ENCODE measurements around the gene SNAP25.

The SNAP25 gene

DNA sequence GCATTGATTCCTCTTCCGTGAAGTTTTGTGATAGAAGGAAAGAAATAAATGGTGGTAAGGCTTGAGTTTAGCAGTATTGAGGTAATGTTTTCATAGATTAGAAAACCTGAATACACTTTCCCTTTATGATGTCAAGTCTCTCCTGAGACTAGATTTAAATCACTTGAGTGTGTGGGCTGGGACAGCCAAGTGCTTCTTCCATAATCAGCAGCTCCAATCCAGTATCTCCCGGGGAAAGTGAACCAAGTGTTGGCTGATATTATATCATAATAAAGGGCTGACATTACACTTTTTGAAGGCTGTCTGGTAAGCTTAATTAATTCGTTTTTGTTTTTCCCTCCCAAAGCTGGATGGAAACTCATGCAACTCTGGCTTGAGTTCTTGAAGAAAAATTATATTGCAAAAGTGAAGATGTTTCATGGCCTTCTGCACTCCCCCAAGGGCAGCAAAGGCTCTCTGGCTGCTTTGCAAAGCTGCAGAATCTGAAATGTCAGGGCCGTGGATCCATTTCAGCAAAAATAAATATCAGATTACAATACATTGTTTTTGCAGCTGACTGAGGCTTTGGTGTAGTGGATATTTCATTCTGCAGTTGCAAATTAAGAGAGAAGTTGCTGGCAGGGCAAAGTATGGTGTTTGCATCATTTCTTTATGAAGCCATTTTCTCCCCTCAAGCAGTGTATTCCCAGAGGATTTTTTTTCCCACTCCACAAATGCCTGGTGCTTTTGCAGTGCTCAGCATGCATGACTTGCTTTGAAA is 114.2 kb downstream of the SNAP25 start:
- Mint-ChIP-seq H3K36me3 (no peaks in the 10 kb centered on the region), H3K4me3 (no peak overlapping the region), H3K9me3 (no peaks in the 10 kb centered on the region), H3K27me3 (peaks cover 1% of the 10 kb centered on the region), H3K27ac (no peak overlapping the region), H3K4me1 (no peaks in the 10 kb centered on the region)
- ATAC-seq (ENCODE audit: low read depth) (no peak), DNase-seq (ENCODE audit: low spot score in 2 of 2) (no peak)

DNA sequence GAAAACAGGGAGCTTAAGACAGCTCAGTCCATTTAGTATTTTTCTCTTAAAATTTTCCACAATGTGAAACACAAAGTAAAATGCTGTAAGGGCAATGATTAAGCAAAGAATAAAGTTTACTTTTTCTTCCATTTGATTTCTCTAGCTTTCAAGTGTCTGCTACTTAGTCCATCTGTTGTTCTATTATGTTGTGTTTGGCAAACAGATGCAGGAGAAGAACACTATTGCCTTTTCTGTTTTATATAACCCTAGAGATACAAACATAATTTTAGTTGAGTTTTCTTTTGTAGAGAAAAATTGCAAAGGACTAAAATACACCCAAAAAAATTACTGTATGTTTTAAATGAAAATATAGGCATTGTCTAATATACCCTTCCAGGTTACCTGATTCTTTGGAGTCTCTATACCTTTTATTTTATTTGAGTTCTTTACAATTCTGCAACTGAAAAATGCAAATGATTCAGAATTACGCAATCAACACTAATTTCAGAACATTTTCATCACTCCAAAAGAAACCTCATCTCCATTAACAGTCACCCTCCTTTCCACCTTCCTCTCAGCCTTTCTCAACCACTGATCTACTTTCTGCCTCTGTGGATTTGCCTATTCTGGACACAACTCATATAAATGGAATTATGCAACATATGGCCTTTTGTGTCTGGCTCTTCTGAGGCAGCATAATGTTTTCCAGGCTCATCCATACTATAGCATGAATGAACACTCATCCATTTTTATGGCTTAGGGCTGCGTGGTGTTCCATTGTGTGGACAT is 118.5 kb downstream of the SNAP25 start:
- H3K27me3 Mint-ChIP-seq, result peaks cover 1% of the 10 kb centered on the region
- H3K36me3 Mint-ChIP-seq, result no peaks in the 10 kb centered on the region
- ATAC-seq (ENCODE audit: low read depth) (no peak), DNase-seq (ENCODE audit: low spot score in 2 of 2) (no peak)
- H3K4me3 Mint-ChIP-seq, result no peak overlapping the region
- no peaks in the 10 kb centered on the region for H3K4me1 Mint-ChIP-seq
- H3K27ac Mint-ChIP-seq, result no peak overlapping the region
- no peaks in the 10 kb centered on the region for H3K9me3 Mint-ChIP-seq

DNA sequence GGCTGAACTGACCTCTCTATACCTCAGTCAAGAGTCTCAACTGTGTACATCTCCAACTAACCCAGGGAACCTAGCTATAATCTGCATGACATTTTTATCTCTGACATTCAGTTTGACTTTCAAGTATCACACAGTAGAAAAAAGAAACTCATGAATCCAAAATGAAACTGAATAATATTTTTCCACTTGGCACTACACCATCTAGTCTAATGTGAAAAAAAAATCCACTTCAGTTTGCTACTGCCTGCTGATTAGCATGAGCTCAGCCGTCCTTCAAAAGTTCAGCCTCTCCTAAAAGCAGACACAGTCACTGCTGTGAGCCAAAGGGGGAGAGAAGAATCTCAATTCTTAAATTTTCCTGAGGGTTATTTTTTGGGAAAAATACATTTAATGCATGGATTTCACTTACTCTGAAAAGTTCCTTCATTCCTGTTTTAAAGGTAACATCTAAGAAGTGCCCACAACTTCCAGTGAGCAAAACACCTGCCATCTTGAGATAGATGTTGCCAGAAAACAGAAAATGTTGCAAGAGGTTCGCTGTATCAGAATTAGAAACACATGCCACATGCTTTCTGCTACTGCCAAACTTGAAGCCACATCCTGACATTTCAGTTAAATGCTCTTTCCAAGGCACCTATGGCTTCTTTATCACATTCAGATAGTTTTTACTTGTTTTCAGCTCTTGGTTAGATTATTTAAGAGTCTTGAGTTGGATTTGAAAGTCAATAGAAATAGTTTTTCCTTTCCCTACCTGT is 120.0 kb downstream of the SNAP25 start:
- no peak for ATAC-seq (ENCODE audit: low read depth)
- H3K27ac Mint-ChIP-seq, result no peak overlapping the region

DNA sequence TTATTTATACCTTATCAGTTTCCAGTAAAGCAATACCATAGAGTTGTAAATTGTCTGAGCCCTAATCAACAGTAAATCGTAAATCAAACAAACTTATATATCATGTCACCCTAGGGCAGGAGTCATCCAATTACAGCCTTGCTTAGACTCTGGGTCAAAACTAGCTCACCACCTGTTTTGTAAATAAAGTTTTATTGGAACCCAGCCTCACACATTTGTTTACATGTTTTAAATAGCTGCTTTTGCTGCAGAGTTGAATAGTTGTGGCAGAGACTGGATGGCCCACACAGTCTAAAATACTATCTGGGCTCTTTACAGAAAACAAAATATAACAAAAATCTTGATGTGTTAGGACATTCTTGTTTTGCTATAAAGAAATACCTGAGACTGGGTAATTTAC is 121.0 kb downstream of the SNAP25 start:
- DNase-seq (ENCODE audit: low spot score in 2 of 2) (no peak), ATAC-seq (ENCODE audit: low read depth) (no peak)
- no peak overlapping the region for H3K4me3 Mint-ChIP-seq
- no peak overlapping the region for H3K27ac Mint-ChIP-seq
- no peaks in the 10 kb centered on the region for H3K4me1 Mint-ChIP-seq
- H3K9me3 Mint-ChIP-seq, result no peaks in the 10 kb centered on the region
- no peaks in the 10 kb centered on the region for H3K36me3 Mint-ChIP-seq
- H3K27me3 Mint-ChIP-seq, result no peaks in the 10 kb centered on the region

More for the DNA sequence above, 120.0 kb downstream of the SNAP25 start:
- Mint-ChIP-seq H3K9me3 (no peaks in the 10 kb centered on the region), H3K27me3 (no peaks in the 10 kb centered on the region), H3K4me1 (no peaks in the 10 kb centered on the region), H3K4me3 (no peak overlapping the region), H3K36me3 (no peaks in the 10 kb centered on the region)
- no peak for DNase-seq (ENCODE audit: low spot score in 2 of 2)

DNA sequence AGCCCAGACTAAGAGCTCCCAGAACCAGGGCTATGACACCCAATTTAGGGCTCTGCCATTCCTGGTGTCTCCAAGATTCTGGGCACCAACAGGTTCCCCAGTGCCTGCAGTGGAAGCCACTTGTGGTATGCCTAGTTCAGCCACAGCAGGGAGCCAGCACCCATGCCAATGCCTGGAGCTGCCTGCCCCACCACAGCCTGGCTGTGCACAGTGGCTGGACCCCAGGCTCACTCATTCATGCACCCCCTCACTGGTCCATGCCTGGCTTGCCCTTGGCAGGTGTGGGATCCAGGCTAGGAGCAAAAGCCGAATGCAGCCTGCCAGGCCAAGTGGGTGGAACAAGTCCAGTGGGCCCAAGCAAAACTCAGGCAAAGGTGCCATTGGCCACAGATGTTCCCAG is 123.5 kb downstream of the SNAP25 start:
- no peaks in the 10 kb centered on the region for H3K36me3 Mint-ChIP-seq

DNA sequence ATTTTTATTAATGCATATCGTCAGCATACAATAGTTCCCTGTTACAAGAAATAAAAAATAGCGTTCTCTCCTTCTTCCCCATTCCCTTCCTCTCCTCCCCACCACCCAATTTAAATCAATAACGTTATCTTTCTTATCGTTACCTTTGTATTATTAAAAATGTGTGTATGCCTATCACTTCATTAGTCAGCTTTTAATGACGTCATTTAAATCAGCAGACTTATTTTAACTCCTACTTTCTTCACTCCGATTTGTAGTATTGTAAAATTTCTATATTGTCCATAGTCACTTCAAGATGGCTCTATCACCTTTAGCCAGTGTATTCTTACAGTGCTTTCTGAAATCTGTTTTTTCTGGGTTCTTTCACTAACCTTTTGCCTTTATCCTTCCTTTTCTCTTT is 126.3 kb downstream of the SNAP25 start:
- H3K9me3 Mint-ChIP-seq, result no peaks in the 10 kb centered on the region
- ATAC-seq (ENCODE audit: low read depth), result no peak
- no peak overlapping the region for H3K4me3 Mint-ChIP-seq
- no peak for DNase-seq (ENCODE audit: low spot score in 2 of 2)
- no peaks in the 10 kb centered on the region for H3K27me3 Mint-ChIP-seq
- no peak overlapping the region for H3K27ac Mint-ChIP-seq
- H3K4me1 Mint-ChIP-seq, result no peaks in the 10 kb centered on the region
- H3K36me3 Mint-ChIP-seq, result no peaks in the 10 kb centered on the region

More for the DNA sequence above, 123.5 kb downstream of the SNAP25 start:
- H3K4me3 Mint-ChIP-seq, result no peak overlapping the region
- ATAC-seq (ENCODE audit: low read depth) (no peak), DNase-seq (ENCODE audit: low spot score in 2 of 2) (no peak)
- H3K27me3 Mint-ChIP-seq, result no peaks in the 10 kb centered on the region
- no peaks in the 10 kb centered on the region for H3K9me3 Mint-ChIP-seq
- no peaks in the 10 kb centered on the region for H3K4me1 Mint-ChIP-seq
- no peak overlapping the region for H3K27ac Mint-ChIP-seq

DNA sequence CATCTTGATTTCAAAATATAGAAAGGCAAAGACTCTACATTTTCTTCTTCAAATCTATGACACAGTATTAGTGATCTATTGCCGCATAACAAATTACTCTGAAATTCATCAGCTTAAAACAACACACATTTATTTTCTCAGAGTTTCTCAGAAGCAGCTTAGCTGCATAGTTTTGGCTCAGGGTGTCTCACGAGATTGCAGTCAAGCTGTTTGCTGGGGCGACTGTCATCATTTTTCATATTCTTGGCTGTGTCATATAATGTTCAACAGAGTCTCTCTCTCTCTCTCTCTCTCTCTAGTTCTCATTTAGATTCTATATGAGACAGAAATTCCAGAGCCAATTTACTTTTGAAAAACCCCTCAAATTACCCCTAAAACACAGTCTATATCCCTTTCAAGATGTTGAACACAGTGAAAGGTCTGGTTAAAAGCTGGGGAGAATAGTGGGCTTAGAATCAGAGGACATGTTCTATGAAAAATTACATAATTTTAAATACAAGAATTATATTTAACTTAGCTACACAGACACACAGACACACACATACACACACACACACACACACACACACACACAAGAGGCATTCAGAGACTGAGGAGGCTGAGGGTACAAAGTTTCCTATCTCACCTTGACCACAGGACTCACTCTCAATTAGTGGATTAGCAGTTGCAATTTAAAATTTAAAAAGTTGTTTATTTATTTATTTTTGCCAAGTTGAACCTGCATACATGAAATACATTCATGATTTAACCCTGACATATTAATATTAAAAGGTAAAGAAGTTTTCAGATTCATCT is 128.7 kb downstream of the SNAP25 start:
- no peaks in the 10 kb centered on the region for H3K36me3 Mint-ChIP-seq
- no peaks in the 10 kb centered on the region for H3K9me3 Mint-ChIP-seq
- no peak overlapping the region for H3K4me3 Mint-ChIP-seq
- DNase-seq (ENCODE audit: low spot score in 2 of 2) (no peak), ATAC-seq (ENCODE audit: low read depth) (no peak)
- H3K27me3 Mint-ChIP-seq, result no peaks in the 10 kb centered on the region
- no peak overlapping the region for H3K27ac Mint-ChIP-seq
- no peaks in the 10 kb centered on the region for H3K4me1 Mint-ChIP-seq

DNA sequence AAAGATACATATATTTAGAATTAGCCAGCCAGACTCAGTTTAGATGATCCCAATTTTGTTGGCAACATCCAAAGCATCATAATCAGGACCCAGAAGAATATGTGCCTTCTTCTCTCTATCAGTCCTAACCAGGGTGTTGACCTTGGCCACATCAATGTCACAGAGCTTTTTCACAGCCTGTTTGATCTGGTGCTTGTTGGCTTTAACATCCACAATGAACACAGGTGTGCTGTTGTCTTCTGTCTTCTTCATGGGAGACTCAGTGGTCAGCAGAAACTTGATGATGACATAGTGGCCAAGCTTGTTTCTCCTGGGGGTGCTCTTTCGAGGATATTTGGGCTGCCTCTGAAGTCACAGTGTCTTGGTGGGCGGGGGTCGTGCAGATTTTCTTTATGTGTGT is 130.5 kb downstream of the SNAP25 start:
- H3K9me3 Mint-ChIP-seq, result no peaks in the 10 kb centered on the region
- DNase-seq (ENCODE audit: low spot score in 2 of 2), result no peak
- no peaks in the 10 kb centered on the region for H3K36me3 Mint-ChIP-seq
- ATAC-seq (ENCODE audit: low read depth), result no peak
- H3K27me3 Mint-ChIP-seq, result peaks cover 2% of the 10 kb centered on the region
- H3K4me1 Mint-ChIP-seq, result no peaks in the 10 kb centered on the region
- no peak overlapping the region for H3K4me3 Mint-ChIP-seq
- H3K27ac Mint-ChIP-seq, result no peak overlapping the region

DNA sequence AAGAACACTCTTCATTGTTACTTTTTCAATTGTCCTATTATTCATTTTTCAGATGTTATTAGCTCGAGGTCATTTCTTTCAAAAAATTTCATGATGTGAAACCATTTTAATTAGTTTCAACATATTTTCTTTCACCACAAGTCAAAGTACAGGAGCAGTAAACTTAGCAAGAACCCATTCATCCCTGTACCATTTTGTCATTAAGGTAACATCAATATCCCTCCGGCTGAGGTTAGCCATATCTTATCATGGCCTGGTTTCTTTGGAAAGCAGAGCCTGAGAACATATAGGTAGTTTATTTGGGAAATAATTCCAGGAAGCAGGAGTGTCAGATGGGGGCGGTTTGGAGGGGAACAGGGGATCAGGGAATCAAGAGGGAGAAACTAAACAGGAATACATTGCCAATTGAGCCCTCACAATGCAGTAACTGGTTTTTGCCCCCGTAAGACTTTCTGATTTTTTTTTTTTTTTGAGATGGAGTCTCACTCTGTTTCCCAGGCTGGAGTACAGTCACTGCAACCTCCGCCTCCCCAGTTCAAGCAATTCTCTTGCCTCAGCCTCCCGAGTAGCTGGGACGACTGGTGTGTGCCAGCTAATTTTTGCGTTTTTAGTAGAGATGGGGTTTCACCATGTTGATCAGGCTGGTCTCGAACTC is 131.7 kb downstream of the SNAP25 start:
- Mint-ChIP-seq H3K27ac (no peak overlapping the region), H3K36me3 (no peaks in the 10 kb centered on the region), H3K9me3 (no peaks in the 10 kb centered on the region), H3K4me3 (no peak overlapping the region), H3K4me1 (no peaks in the 10 kb centered on the region), H3K27me3 (peaks cover 2% of the 10 kb centered on the region)
- DNase-seq (ENCODE audit: low spot score in 2 of 2) (no peak), ATAC-seq (ENCODE audit: low read depth) (no peak)

DNA sequence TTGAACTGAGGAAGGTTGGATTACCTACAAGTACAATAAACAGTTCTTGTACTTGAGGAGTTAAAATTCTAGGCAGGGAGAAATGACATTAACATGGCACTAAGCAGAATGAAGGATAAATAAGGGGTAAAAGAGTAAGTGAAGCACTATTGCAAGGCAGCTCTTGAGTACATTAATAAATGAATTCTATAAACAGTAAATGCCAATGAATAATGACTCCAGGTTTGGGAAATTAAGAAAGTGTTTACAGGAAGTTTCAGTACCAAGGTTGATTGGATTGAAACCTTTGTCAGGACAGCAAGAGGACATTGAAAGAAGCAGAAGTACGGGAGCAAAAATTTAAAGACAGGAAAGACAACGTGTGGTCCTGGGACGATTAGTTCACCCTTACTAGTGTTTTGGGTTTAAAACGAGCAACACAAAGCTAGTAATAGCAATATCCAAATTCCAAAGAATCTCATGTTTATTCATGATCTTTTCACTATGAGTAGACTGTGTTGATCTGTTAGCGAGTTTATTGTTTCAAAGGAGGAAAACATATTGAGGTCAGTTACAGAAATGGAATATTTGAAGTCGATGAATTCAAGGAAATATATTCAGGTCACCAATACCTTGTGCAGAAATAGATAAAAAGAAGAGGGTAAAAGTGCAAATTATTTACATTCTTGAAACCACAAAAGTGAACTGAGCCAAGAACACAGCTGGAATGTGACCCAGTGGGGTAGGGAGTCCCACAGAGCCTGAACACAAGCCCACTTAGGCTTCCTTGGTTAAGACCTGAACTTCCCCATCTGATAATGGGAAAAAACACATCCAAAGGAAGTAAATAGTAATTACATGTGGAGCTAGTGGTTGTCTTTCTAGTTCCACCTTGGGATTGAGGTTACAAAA is 134.5 kb downstream of the SNAP25 start:
- ATAC-seq (ENCODE audit: low read depth) (no peak), DNase-seq (ENCODE audit: low spot score in 2 of 2) (no peak)
- Mint-ChIP-seq H3K27ac (no peak overlapping the region), H3K36me3 (no peaks in the 10 kb centered on the region), H3K9me3 (peaks cover 2% of the 10 kb centered on the region), H3K4me3 (no peak overlapping the region), H3K4me1 (no peaks in the 10 kb centered on the region), H3K27me3 (peaks cover 4% of the 10 kb centered on the region)

DNA sequence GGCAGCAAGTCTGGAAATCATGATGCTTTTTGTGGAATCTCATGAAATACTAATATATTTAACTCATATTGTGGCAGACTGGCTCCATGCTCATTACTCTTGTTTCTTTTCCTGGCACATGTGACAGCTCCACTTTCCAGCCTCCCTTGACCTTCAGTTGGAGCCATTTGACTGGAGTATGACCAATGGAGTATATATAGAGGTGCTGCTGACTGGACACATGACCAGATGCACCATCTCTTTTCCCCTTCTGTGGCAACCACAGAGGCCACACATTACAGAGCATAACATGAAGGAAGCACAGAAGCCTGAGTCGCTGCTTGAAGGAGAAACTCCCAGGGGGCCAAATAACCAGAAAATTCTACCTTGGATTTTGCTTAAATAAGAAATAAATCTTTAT is 138.0 kb downstream of the SNAP25 start:
- DNase-seq (ENCODE audit: low spot score in 2 of 2) (no peak), ATAC-seq (ENCODE audit: low read depth) (no peak)
- H3K36me3 Mint-ChIP-seq, result no peaks in the 10 kb centered on the region
- H3K27me3 Mint-ChIP-seq, result peaks cover 4% of the 10 kb centered on the region
- H3K4me3 Mint-ChIP-seq, result no peak overlapping the region
- peaks cover 2% of the 10 kb centered on the region for H3K9me3 Mint-ChIP-seq
- H3K27ac Mint-ChIP-seq, result no peak overlapping the region
- no peaks in the 10 kb centered on the region for H3K4me1 Mint-ChIP-seq

All from memory B cell (primary cell).